ENCODE data around the gene JTB.

DNA sequence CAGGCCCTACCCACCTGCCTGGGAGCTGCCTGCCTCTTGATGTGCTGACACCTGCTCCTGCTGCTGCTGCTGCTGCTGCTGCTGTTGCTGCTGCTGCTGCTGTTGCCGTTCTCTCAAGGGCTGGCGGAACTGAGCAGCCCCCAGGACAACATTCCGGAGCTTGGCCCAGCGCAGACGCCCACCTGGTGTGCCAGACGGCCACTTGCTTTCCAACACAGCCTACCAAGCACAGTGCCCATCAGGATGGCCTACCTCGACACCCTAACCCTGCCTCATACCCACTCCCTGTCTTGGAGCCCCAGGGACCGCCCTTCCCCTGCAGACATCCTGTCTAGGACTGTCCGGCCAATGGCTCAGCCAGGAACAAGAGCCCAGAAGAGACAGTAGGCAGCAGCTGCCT, 42.7 kb downstream of the JTB start:
- TF ChIP-seq, protein P1, sequence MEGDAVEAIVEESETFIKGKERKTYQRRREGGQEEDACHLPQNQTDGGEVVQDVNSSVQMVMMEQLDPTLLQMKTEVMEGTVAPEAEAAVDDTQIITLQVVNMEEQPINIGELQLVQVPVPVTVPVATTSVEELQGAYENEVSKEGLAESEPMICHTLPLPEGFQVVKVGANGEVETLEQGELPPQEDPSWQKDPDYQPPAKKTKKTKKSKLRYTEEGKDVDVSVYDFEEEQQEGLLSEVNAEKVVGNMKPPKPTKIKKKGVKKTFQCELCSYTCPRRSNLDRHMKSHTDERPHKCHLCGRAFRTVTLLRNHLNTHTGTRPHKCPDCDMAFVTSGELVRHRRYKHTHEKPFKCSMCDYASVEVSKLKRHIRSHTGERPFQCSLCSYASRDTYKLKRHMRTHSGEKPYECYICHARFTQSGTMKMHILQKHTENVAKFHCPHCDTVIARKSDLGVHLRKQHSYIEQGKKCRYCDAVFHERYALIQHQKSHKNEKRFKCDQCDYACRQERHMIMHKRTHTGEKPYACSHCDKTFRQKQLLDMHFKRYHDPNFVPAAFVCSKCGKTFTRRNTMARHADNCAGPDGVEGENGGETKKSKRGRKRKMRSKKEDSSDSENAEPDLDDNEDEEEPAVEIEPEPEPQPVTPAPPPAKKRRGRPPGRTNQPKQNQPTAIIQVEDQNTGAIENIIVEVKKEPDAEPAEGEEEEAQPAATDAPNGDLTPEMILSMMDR (IDR thresholded peaks at IDR 0.05), result no peak
- TF ChIP-seq POLR2AphosphoS5 (IDR thresholded peaks at IDR 0.05) (no peak), POLR2A (IDR thresholded peaks at IDR 0.05) (no peak)

Measured in sigmoid colon (tissue), 4 donors.